ENCODE results near the gene TMEM238L. TPM values are rescaled to one million over a fixed set of nuclear protein-coding genes. Genes with fewer than 3 reads are reported as not detected.

TMEM238L gene
- total and polyA plus RNA-seq, 2 of the 8 experiments (the other 6 are each of a cell fraction or from before 2014, with no cell fraction given): not detected

GRCh38 chr17:10752696-10753095 is 51.2 kb downstream of the TMEM238L start:
- no peak overlapping the region for H3K4ac ChIP-seq (replicated peaks; ENCODE audit: insufficient read length, low read depth, low read length)
- H2BK120ac ChIP-seq (replicated peaks; ENCODE audit: low read depth, low read length): no peak overlapping the region
- H3K9ac ChIP-seq (replicated peaks in 1 of 4; ENCODE audit: extremely low read depth in 1 of 4, low read depth in 3 of 4, low read length in 3 of 4): no peak overlapping the region
- no peak for DNase-seq (ENCODE audit: low read depth in 1 of 2, low spot score in 2 of 2)
- no peaks in the 10 kb centered on the region for H4K20me1 ChIP-seq (replicated peaks in 1 of 2; ENCODE audit: control insufficient read depth in 1 of 2, insufficient read depth in 2 of 2, low read length in 2 of 2)
- ChIA-PET POLR2A (ENCODE audit: partially characterized antibody) (no interaction called here), CTCF (ENCODE audit: partially characterized antibody) (interaction anchor here (1.0 to 4.8 kb wide), 7 partner anchors 11 to 106 kb away, joined by 4 to 40 read pairs (median 7); no protein-coding TSS in a partner anchor)
- peaks cover 7 to 24% (median 15%) of the 10 kb centered on the region in 4 experiments for H3K4me1 ChIP-seq (replicated peaks in 1 of 4; ENCODE audit: control insufficient read depth in 3 of 4, insufficient read depth in 4 of 4, low read length in 3 of 4)
- no peak overlapping the region for H3K4me2 ChIP-seq (ENCODE audit: insufficient read depth in 1 of 2, low read depth in 2 of 2, low read length in 2 of 2)
- no peak overlapping the region for H4K8ac ChIP-seq (ENCODE audit: extremely low read depth, insufficient read depth, low read length)
- H2AFZ ChIP-seq (ENCODE audit: low read length): no peak overlapping the region
- H2BK5ac ChIP-seq (ENCODE audit: low read depth, low read length): no peak overlapping the region
- peaks cover 4% of the 10 kb centered on the region; the same call in 1 of the 2 replicates for H3K23me2 ChIP-seq (ENCODE audit: low read depth, low read length)
- no peak overlapping the region for H3K14ac ChIP-seq (ENCODE audit: insufficient read length)
- H3K79me2 ChIP-seq (ENCODE audit: control insufficient read depth in 1 of 2, insufficient read depth in 2 of 2, low read length in 2 of 2): no peaks in the 10 kb centered on the region
- no peak overlapping the region for H2AK5ac ChIP-seq (ENCODE audit: low read depth, low read length)
- no peak overlapping the region for H3K27ac ChIP-seq (ENCODE audit: low read depth, low read length)
- H3K23ac ChIP-seq (ENCODE audit: insufficient read length): no peak overlapping the region
- H2BK15ac ChIP-seq (ENCODE audit: low read length): no peak overlapping the region
- 82% methylated on average over 10 of the region's 10 CpGs; no CpG with 5 or more reads in 1 of the 2 experiments for WGBS, 2 experiments (ENCODE audit: extremely low coverage in 1 of 2, insufficient coverage in 1 of 2, insufficient read length in 1 of 2, insufficient replicate concordance in 2 of 2, low coverage in 1 of 2, low lambda C conversion rate in 2 of 2, missing lambda C conversion rate in 1 of 2)
- H4K91ac ChIP-seq (replicated peaks; ENCODE audit: insufficient read length, low read length): no peak overlapping the region
- H2BK20ac ChIP-seq (ENCODE audit: low read length): no peak overlapping the region
- H3K27me3 ChIP-seq (replicated peaks in 1 of 4; ENCODE audit: control insufficient read depth in 3 of 4, extremely low read depth in 1 of 4, insufficient read depth in 3 of 4, low read length in 3 of 4): no peaks in the 10 kb centered on the region
- H3K9me3 ChIP-seq (ENCODE audit: insufficient read depth in 2 of 2, low read depth in 1 of 2, low read length in 1 of 2): no peaks in the 10 kb centered on the region
- H4K5ac ChIP-seq (ENCODE audit: insufficient read length, low read depth, low read length): no peak overlapping the region
- no peak overlapping the region for H3K18ac ChIP-seq (ENCODE audit: extremely low read depth, low read length)
- no peak overlapping the region for H3K4me3 ChIP-seq (ENCODE audit: extremely low read depth in 1 of 4, insufficient read depth in 2 of 4, low read depth in 3 of 4, low read length in 4 of 4)
- no peak for FAIRE-seq
- H3K36me3 ChIP-seq (ENCODE audit: control insufficient read depth in 2 of 4, insufficient read depth in 4 of 4, low read length in 3 of 4): no peaks in the 10 kb centered on the region
- no peak overlapping the region for H3K56ac ChIP-seq (replicated peaks; ENCODE audit: insufficient read length, low read depth, low read length)
- no peak overlapping the region for H2BK12ac ChIP-seq (ENCODE audit: low read depth, low read length)
- H3K79me1 ChIP-seq (ENCODE audit: low read depth, low read length): no peaks in the 10 kb centered on the region
- TF ChIP-seq KDM5A (IDR thresholded peaks at IDR 0.05; ENCODE audit: low read length) (no peak), TBP (IDR thresholded peaks at IDR 0.05; ENCODE audit: low read depth, low read length) (no peak), POLR2A (IDR thresholded peaks at IDR 0.05; ENCODE audit: control extremely low read depth in 1 of 2, low read depth in 2 of 2, low read length in 2 of 2) (no peak), HDAC2 (IDR thresholded peaks at IDR 0.05; ENCODE audit: borderline replicate concordance in 1 of 2, low read depth in 2 of 2, low read length in 2 of 2) (no peak), SIRT6 (IDR thresholded peaks at IDR 0.05; ENCODE audit: low read length) (no peak), CHD2 (IDR thresholded peaks at IDR 0.05; ENCODE audit: low read length) (no peak), CTCF (IDR thresholded peaks at IDR 0.05; ENCODE audit: control extremely low read depth in 1 of 3, insufficient read depth in 1 of 3, low read depth in 1 of 3, low read length in 3 of 3) (no peak), RXRA (IDR thresholded peaks at IDR 0.05; ENCODE audit: insufficient read depth, low read depth, low read length) (no peak), KDM4A (IDR thresholded peaks at IDR 0.05; ENCODE audit: low read depth, low read length, severe bottlenecking) (no peak), SRF (IDR thresholded peaks at IDR 0.05; ENCODE audit: low read depth, low read length) (no peak), GTF2F1 (IDR thresholded peaks at IDR 0.05; ENCODE audit: borderline replicate concordance, low read depth, low read length) (no peak), TAF1 (IDR thresholded peaks at IDR 0.05; ENCODE audit: low read depth, low read length) (no peak), NRF1 (IDR thresholded peaks at IDR 0.05; ENCODE audit: low read depth, low read length) (no peak)
